ENCODE data around the gene HDAC5. TPM values are rescaled to one million over a fixed set of nuclear protein-coding genes. Genes with fewer than 3 reads are reported as not detected.
"Not testable (repeated sequence)": the region's sequence is repeated elsewhere in the genome, so short reads cannot be mapped to it uniquely, and the experiment has no call there.

Gene HDAC5
- total RNA-seq, 4 donors from 2014 or later: 45.3 to 182 (median 70.8) TPM

GRCh38 chr17:44038604-44039011 lies 84.8 kb downstream of the HDAC5 start:
- Histone ChIP-seq H3K36me3 (peaks cover 0 to 33% (median 10%) of the 10 kb centered on the region in 4 donors), H3K4me1 (peaks cover 0 to 31% (median 13%) of the 10 kb centered on the region in 4 donors), H3K27me3 (no peaks in the 10 kb centered on the region), H3K4me3 (no peak overlapping the region), H3K9me3 (no peaks in the 10 kb centered on the region), H3K27ac (no peak overlapping the region)
- no peak for DNase-seq
- intact Hi-C loops (cut with DNase I; ENCODE audit: low total_unique reads): no loop called here
- no peak for TF ChIP-seq EP300 (IDR thresholded peaks at IDR 0.05; ENCODE audit: low read depth)
- no peak for TF ChIP-seq CTCF (IDR thresholded peaks at IDR 0.05)
- TF ChIP-seq POLR2A (IDR thresholded peaks at IDR 0.05): no peak
- TF ChIP-seq POLR2AphosphoS5 (IDR thresholded peaks at IDR 0.05): no peak
- in situ Hi-C loops (cut with MboI; ENCODE audit: low pct_ligation_motif_present in 1 of 4, low pct_unique_long_range_greater_than_20kb in 1 of 4, low sequenced_read_pairs in 3 of 4): no loop called here
- WGBS, 2 donors (ENCODE audit: low coverage in 1 of 2): 80 to 85% methylated on average over 1 to 3 of the region's 3 CpGs

- in situ Hi-C loops (cut with MboI; ENCODE audit: low pct_ligation_motif_present in 1 of 4, low pct_unique_long_range_greater_than_20kb in 1 of 4, low sequenced_read_pairs in 3 of 4): no loop called here
- Histone ChIP-seq H3K4me1 (peaks cover 0 to 21% (median 6%) of the 10 kb centered on the region in 4 donors), H3K27me3 (no peaks in the 10 kb centered on the region), H3K36me3 (peaks cover 0 to 33% (median 10%) of the 10 kb centered on the region in 4 donors), H3K27ac (no peak overlapping the region), H3K4me3 (no peak overlapping the region), H3K9me3 (no peaks in the 10 kb centered on the region)
- intact Hi-C loops (cut with DNase I; ENCODE audit: low total_unique reads): no loop called here
- TF ChIP-seq POLR2A (IDR thresholded peaks at IDR 0.05) (no peak), EP300 (IDR thresholded peaks at IDR 0.05; ENCODE audit: low read depth) (no peak), POLR2AphosphoS5 (IDR thresholded peaks at IDR 0.05) (no peak), CTCF (IDR thresholded peaks at IDR 0.05) (no peak)
- DNase-seq: no peak
- WGBS, 2 donors (ENCODE audit: low coverage in 1 of 2): 98% methylated on average over 2 of the region's 2 CpGs; no CpG with 5 or more reads in 1 of the 2 donors
These were observed 86.0 kb downstream of the HDAC5 start for GRCh38 chr17:44037471-44037870.

GRCh38 chr17:44034688-44035087 lies 88.8 kb downstream of the HDAC5 start:
- H3K36me3 ChIP-seq: peaks cover 0 to 29% (median 10%) of the 10 kb centered on the region in 4 donors
- DNase-seq; H3K4me3 ChIP-seq; H3K4me1 ChIP-seq; H3K9me3 ChIP-seq; in situ Hi-C loops (cut with MboI; ENCODE audit: low pct_ligation_motif_present in 1 of 4, low pct_unique_long_range_greater_than_20kb in 1 of 4, low sequenced_read_pairs in 3 of 4); H3K27me3 ChIP-seq; H3K27ac ChIP-seq; intact Hi-C loops (cut with DNase I; ENCODE audit: low total_unique reads): not testable (repeated sequence)
- WGBS, 2 donors (ENCODE audit: low coverage in 1 of 2): no CpG with 5 or more reads among the region's 3 CpGs

- TF ChIP-seq POLR2AphosphoS5 (IDR thresholded peaks at IDR 0.05) (no peak), POLR2A (IDR thresholded peaks at IDR 0.05) (no peak), EP300 (IDR thresholded peaks at IDR 0.05; ENCODE audit: low read depth) (no peak), CTCF (IDR thresholded peaks at IDR 0.05) (no peak)
- DNase-seq: no peak
- in situ Hi-C loops (cut with MboI; ENCODE audit: low pct_ligation_motif_present in 1 of 4, low pct_unique_long_range_greater_than_20kb in 1 of 4, low sequenced_read_pairs in 3 of 4) (no loop called here), intact Hi-C loops (cut with DNase I; ENCODE audit: low total_unique reads) (no loop called here)
- H3K36me3 ChIP-seq: peaks cover 0 to 27% (median 10%) of the 10 kb centered on the region in 4 donors
- no peak overlapping the region for H3K27ac ChIP-seq
- WGBS, 2 donors (ENCODE audit: low coverage in 1 of 2): 71 to 84% methylated on average over 3 of the region's 3 CpGs
- no peaks in the 10 kb centered on the region for H3K27me3 ChIP-seq
- no peak overlapping the region for H3K4me3 ChIP-seq
- no peaks in the 10 kb centered on the region for H3K9me3 ChIP-seq
- H3K4me1 ChIP-seq: no peaks in the 10 kb centered on the region
These were observed 89.5 kb downstream of the HDAC5 start for GRCh38 chr17:44033861-44034408.

- no peak for TF ChIP-seq CTCF (IDR thresholded peaks at IDR 0.05)
- in situ Hi-C loops (cut with MboI; ENCODE audit: low pct_ligation_motif_present in 1 of 4, low pct_unique_long_range_greater_than_20kb in 1 of 4, low sequenced_read_pairs in 3 of 4) (no loop called here), intact Hi-C loops (cut with DNase I; ENCODE audit: low total_unique reads) (no loop called here)
- Histone ChIP-seq H3K4me1 (no peaks in the 10 kb centered on the region), H3K4me3 (no peak overlapping the region), H3K27me3 (no peaks in the 10 kb centered on the region), H3K9me3 (no peaks in the 10 kb centered on the region), H3K36me3 (peaks cover 0 to 5% (median 2%) of the 10 kb centered on the region in 4 donors), H3K27ac (no peak overlapping the region)
- no peak for DNase-seq
- WGBS, 2 donors (ENCODE audit: low coverage in 1 of 2): 78 to 84% methylated on average over 1 to 3 of the region's 3 CpGs
These were observed 93.0 kb downstream of the HDAC5 start for GRCh38 chr17:44030482-44030881.

All from transverse colon (tissue), 4 donors.